GM12865 (cell line): Measurements from ENCODE around the gene HAVCR2.
A peak's percentile ranks its signal among the peaks of the same experiment; 100 is the strongest.
"Not testable (repeated sequence)": the region's sequence is repeated elsewhere in the genome, so short reads cannot be mapped to it uniquely, and the experiment has no call there.

ENCODE experiments used
- DNase-seq: peaks from one replicate; pipeline ENCODE4 v3.0.0; 2010; ENCODE audit warnings: low read depth
- H3K4me3 ChIP-seq: 2 replicates; pipeline ENCODE4 v1.5.1; 2011; ENCODE audit warnings: mild to moderate bottlenecking, low read depth, low read length, control low read depth
- TF ChIP-seq, protein P1 (sequence below): IDR thresholded peaks from 2 replicates; pipeline ENCODE4 v1.5.1; 2011; ENCODE audit warnings: low read length, control low read depth, low read depth, inconsistent platforms; ENCODE audit not compliant: insufficient read depth; ENCODE audit errors: missing control alignments

HAVCR2 gene

DNA sequence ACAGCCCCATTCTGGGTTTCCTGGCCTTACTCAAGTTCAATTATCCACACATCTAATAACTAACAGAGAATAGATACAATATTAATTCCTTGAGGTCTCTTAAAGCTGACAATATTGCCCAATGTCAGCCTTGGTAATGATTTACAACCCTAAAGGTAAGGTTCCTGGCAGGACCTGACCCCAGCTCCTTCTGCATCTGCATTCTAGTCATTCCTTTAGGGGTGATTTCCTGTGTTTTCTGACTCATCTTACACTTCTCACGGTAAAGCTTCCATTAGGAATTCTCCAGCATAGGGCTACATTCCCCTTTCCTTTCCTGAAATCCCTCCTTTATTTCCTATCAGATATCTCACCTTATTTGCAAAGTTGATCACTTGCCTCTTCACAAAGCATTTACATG lies 59.2 kb downstream of the HAVCR2 start:
- H3K4me3 ChIP-seq = no peak overlapping the region
- DNase-seq = no peak
- TF ChIP-seq, protein P1, sequence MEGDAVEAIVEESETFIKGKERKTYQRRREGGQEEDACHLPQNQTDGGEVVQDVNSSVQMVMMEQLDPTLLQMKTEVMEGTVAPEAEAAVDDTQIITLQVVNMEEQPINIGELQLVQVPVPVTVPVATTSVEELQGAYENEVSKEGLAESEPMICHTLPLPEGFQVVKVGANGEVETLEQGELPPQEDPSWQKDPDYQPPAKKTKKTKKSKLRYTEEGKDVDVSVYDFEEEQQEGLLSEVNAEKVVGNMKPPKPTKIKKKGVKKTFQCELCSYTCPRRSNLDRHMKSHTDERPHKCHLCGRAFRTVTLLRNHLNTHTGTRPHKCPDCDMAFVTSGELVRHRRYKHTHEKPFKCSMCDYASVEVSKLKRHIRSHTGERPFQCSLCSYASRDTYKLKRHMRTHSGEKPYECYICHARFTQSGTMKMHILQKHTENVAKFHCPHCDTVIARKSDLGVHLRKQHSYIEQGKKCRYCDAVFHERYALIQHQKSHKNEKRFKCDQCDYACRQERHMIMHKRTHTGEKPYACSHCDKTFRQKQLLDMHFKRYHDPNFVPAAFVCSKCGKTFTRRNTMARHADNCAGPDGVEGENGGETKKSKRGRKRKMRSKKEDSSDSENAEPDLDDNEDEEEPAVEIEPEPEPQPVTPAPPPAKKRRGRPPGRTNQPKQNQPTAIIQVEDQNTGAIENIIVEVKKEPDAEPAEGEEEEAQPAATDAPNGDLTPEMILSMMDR = no peak

DNA sequence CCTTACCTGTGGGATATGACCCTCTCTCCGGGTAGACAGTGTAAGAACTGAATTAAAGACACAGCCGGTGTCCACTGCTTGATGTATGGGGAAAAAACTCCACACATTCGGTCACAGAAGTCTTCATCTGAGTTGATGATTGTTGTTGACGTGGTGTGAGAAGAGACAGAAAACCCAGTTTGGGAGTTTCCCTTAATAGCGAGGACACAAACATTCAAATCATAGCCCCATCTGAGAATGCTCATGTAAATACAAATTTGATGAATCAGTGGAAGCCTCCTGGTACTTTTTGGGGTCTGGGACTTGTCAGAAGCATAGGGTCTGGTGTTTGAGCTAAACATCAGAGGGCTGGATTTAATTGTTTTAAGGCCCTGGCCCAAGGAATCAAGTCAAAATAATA lies 60.9 kb downstream of the HAVCR2 start:
- H3K4me3 ChIP-seq = no peak overlapping the region
- TF ChIP-seq, protein P1 = no peak
- peak; percentile 9 for DNase-seq

DNA sequence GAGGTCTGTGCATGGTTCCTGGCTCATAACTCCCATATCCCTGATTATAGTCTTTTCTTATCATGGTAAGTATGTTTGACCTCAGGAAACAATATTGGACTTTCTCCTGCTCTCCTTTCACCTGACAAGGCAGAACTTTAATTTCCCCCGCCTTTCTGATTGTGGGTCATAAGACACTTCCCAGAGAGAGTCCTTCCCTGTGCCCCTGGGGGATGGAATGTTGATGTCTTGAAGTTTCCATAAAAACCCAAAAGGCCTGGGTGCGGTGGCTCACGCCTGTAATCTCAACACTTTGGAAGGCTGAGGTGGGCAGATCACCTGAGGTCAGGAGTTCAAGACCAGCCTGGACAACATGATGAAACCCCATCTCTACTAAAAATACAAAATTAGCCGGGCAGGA lies 61.8 kb downstream of the HAVCR2 start:
- not testable (repeated sequence) for H3K4me3 ChIP-seq, DNase-seq

DNA sequence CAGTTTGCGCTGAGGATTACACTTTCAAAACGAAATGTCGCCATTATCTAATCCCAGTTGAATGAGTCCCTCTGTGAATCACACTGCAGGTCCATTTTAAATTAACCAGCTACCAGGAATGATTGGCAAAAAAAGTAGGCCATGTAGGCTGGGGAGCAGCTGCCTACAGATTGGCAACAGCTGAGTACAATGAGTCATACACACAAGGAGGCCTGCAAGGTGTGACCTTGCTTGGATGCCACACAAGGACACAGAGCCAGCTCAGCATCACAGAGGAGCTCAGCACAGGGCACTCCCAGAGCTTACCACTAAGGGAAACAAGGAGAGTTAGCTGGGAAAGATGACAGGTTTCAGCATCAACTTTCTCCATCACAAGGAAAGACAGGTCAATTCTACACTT lies 62.8 kb downstream of the HAVCR2 start:
- TF ChIP-seq, protein P1 = no peak
- peak; percentile 5 for DNase-seq
- no peak overlapping the region for H3K4me3 ChIP-seq

DNA sequence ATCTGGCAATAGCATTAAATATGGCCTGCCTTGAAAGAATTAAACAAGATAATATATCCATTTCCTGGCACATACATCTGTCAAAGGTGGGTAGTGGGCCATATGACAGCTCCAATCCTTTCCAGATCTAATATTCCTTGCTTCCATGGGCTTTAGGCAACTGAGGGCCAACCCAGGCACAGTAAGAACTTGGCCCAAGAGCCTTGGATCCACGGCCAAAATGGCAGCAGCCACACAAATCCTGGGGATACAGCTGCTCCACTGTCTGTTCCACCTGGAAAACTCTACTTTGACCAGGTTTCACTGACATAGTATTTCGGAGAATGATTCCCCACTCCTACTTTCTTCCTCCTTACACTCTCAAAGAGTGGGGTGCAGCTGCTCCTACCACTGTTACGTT lies 63.2 kb downstream of the HAVCR2 start:
- DNase-seq = no peak
- TF ChIP-seq, protein P1 = no peak
- no peak overlapping the region for H3K4me3 ChIP-seq

DNA sequence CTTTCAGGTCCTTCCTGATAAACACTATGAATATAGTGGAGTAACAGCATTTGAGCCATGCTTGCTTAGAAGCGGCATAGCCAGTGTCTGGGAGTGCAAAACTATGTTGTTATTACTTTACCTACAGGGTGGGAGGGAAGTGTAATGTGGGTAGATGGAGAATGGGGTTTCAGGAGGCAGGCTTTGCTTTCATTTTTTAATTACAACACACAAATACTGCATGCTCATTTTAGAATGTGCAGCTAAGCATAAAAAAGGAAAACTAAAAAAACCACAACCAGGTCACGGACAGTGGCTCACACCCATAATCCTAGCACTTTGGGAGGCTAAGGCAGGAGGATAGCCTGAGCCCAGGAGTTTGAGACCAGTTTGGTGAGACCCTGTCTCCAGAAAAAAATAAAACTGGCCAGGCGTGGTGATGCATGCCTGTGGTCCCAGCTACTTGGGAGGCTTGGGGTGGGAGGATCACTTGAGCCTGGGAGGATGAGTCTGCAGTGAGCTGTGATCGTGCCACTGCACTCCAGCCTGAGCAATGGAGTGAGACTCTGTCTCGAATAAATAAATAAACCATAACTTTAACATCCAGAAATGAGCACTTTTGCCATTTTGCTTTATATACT lies 70.2 kb downstream of the HAVCR2 start:
- no peak for DNase-seq
- H3K4me3 ChIP-seq = no peak overlapping the region
- TF ChIP-seq, protein P1 = no peak
